ENCODE results near the gene HDAC4.
"Not testable (repeated sequence)": the region's sequence is repeated elsewhere in the genome, so short reads cannot be mapped to it uniquely, and the experiment has no call there.

Gene HDAC4

DNA sequence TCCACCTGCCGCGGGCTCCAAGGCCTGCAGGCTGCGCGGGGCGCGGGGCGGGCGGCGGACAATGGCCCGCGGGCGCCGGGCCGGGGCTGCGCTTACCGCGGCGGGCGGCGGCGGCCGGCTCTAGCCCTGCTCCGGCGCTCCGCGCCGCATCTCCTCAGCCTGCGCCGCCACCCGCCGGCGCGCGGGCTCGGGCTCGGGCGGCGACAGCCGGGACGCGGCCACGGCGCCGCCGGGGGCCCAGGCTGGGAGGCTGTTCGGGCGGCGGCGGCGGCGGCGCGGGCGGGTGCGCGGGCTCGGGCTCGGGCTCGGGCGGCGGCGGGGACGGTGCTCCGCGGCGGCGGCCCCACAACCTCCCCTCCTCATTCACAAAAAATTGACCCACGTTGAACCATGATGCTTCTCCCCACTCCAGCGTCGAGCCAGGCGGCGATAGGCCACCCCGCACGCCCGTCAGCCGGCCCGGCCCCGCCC, at the start of gene HDAC4:
HDAC4 (minus strand) TSS at position 425 of the 471 bp plus-strand sequence. CDS start 48,321 bp downstream, outside the sequence.
- DNase-seq, result no peak

DNA sequence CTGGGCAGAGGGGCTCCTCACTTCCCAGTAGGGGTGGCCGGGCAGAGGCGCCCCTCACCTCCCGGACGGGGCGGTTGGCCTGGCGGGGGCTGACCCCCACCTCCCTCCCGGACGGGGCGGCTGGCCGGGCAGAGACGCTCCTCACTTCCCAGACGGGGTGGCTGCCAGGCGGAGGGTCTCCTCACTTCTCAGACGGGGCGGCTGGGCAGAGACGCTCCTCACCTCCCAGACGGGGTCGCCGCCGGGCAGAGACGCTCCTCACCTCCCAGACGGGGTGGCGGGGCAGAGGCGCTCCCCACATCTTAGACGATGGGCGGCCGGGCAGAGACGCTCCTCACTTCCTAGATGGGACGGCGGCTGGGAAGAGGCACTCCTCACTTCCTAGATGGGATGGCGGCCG, 48.6 kb upstream of the HDAC4 start:
- DNase-seq, result not testable (repeated sequence)

DNA sequence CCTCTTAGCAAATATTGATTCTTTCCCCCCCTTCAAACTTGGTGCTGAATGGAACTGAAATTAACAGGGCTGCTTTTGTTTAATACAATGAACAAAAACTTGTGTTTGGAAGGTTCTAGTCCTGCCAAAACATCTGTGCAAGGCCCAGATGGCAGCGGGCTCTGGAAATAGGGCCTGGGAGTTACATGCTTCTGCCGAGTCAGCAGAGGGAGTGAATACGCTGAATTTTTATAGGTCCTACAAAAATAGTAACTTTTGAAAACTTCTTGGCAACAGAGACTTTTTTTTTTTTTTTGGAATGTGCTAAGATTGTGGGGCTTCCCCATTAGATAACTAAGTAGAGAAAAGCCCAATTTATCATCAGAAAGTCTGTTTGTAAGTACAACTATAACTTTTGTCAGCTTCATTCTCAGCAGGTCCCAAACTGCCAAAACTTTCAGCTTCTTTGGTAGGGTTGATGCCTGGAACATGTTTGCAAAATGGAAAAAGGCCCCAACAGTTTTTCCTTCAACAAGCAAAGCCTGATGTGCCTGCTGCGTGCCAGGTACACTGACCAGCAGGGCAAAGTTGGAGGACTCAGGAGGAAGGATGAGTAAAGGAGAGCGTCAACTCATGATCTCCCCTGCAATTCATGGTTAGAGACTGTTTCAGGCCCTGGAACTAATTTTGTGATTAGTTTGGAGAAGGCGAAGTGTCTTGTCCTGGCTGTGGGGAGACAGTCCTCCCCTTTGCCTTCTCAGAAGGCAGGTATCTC, 45.1 kb upstream of the HDAC4 start:
- DNase-seq, result no peak

DNA sequence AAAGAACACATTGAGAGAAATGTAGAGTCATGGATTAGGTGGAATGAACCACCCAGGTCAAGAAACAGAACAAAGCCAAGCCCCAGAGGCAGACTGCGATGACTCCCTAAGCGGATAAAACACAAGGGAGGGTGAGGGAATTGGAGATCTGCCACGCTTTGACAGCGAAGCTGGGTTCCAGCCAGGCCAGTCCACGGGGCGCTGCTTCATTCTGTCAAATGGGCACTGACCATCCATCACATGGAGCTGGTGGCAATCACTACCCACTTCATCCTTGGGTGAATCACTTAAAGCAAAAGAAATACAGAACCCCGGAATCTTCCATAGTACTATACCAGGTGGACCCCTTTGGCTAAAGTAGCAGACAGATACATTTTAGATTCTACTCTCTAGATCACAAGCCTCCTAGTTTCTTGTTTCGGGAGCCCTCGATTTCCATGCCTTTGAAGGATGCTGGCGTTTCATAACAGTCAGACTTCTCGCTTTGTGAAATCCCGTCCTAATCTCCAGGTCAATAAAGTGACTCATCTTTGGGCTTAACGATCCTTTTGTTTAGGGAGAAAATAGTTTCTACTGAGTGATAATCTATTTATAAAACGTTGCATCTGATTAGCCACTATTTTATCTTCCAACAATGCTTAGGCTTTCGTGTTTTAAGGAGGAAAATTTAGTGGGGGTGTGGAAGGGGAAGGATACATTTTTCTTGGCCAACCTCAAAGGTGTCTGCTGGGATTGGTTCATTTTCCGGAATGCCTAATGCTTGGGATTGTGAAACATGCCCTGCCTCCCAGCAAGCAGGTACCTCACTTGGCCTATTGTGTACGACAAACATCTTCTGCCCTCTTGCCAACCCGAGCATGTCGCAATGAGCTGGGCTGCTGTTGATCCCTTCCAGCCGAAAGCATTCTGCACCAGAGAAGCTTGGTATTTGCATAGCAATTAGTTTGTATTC, 44.1 kb upstream of the HDAC4 start:
- no peak for DNase-seq

- no peak for DNase-seq
Measured at GRCh38 chr2:239443666-239444567, 43.1 kb upstream of the HDAC4 start.

DNA sequence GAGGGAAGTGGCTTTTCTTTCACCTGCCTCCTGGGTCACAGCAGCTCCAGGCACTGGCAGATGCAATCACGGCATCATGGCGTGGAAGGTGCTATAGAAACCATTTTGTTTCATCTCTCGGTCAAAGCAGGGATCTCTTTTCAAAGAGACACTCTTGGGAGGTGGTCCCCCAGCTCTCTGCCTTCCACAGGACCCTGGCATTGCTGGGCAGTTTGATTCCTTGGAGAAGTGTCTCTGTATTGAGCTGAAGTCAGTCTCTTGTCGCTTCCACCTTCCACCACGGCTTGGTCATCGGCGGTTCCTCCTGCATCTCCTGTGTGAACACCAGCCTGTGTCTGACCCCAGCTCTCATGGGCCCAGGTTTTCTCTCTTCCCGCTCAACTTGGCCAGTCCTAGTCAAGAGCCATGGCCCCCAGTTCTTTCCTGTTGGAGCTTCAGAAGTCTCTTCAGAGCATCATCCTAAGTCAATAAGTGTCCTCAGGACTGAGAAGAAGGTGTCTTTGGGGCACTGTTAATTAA, 42.3 kb upstream of the HDAC4 start:
- DNase-seq, result no peak

GRCh38 chr2:239442192-239442591, 41.4 kb upstream of the HDAC4 start:
- no peak for DNase-seq

GRCh38 chr2:239441261-239442078, 40.6 kb upstream of the HDAC4 start:
- no peak for DNase-seq

GRCh38 chr2:239440511-239440959, 39.7 kb upstream of the HDAC4 start:
- DNase-seq, result no peak

DNA sequence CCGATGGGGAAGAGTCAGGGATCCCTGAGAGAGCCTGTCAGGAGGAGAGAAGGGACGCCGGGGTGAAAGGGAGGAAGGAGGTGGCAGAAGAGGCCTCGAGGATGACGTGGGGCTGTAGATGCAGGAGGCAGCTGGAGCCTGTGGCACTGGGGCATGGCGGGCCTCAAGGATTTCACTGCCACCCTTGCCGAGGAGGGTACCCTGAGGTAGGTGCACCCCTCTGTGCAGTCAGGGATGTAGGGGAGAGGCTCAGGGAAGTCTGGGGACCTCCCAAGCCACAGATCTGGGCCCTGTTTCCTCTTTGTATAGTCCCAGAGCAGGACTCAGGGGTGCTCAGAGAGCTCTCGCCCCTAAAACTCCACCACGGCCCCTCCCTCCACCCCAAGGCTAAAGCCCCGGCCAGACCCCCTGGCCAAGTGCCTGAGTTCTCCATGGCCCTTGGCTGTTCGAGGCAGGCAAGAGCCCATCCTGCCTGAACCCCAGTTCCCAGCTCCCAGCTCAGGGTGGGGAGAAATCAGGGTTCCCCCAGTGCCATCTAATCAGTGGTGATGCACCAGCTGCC, 39.0 kb upstream of the HDAC4 start:
- DNase-seq, result no peak

GRCh38 chr2:239438995-239439753, 38.4 kb upstream of the HDAC4 start:
- DNase-seq, result no peak

GRCh38 chr2:239438368-239438767, 37.5 kb upstream of the HDAC4 start:
- no peak for DNase-seq

DNA sequence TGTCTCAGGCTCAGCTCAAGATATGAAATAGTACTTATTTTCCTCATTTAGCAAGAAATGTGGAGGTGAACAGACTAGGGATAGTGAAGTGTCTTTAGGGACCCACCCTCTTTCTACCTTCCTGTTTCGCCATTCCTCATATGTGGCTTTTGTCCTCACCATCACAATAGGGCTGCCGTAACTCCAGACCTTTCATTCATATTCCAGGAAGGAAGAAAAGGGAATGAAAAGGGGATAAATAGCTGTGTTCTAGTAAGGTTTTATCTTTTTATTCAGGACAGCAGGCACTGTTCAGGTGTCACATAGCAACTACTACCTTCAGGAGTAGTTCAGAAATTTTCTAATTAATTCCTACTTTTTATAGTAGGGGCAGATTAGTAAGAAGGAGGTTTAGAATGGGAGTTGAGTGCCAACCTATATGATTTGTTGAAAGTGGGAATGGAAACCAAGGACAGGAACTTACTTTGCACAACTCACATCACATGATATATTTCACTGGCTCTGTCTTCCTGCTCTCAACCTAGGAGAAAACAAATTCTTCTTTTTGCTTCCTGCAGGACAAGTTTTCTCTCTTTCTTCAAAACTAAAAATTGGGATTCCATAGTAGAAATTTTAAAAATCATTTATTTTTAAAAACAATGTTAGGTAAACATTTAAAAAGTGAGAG, 36.0 kb upstream of the HDAC4 start:
- no peak for DNase-seq

GRCh38 chr2:239436076-239436475, 35.3 kb upstream of the HDAC4 start:
- no peak for DNase-seq

DNA sequence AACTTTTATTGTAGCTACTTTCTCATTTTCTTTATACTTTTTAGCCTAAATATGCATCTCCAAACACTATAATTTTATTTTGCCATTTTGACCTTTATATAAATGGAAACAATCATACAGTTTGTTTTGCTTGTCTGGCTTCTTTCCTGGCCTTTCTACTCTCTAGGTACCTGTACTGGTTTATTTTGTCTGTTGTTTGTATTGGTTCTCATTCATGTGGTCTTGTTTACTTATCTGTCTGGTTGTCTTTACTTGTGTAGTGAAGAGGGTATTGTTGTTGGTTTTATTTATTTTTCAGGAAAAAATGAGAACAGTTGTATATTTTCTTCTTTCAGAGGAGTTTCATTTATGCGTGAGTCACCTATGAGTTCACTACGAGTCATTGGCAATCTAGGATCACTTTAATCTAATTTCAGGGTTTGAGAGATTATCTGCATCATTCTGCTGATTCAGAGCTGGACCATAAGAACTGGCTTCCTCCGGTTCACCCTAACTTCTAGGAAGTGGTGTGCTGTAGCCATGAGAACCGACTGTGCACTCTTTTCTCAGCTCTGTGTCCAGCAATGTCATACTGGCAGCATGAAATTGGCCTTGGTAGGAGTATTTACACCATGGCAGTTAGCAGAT, 33.1 kb upstream of the HDAC4 start:
- DNase-seq, result no peak

DNA sequence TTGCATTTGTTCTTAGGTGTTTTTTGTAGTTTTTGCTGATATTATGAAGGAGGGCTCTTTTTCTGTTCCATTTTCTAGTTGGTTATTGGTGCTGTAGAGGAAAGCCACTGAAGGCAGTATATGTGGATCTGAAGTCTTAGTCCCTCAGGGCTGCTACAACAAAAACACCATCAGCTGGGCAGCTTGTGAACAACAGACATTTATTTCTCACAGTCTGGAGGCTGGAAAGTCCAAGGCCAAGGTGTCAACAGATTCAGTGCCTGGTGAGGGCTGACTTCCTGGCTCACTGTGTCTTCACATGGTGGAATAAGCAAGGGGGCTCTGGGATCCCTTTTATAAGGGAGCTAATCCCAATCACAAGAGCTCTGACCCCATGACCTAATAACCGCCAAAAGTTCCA, 31.4 kb upstream of the HDAC4 start:
- no peak for DNase-seq

GRCh38 chr2:239431536-239431935, 30.7 kb upstream of the HDAC4 start:
- no peak for DNase-seq

DNA sequence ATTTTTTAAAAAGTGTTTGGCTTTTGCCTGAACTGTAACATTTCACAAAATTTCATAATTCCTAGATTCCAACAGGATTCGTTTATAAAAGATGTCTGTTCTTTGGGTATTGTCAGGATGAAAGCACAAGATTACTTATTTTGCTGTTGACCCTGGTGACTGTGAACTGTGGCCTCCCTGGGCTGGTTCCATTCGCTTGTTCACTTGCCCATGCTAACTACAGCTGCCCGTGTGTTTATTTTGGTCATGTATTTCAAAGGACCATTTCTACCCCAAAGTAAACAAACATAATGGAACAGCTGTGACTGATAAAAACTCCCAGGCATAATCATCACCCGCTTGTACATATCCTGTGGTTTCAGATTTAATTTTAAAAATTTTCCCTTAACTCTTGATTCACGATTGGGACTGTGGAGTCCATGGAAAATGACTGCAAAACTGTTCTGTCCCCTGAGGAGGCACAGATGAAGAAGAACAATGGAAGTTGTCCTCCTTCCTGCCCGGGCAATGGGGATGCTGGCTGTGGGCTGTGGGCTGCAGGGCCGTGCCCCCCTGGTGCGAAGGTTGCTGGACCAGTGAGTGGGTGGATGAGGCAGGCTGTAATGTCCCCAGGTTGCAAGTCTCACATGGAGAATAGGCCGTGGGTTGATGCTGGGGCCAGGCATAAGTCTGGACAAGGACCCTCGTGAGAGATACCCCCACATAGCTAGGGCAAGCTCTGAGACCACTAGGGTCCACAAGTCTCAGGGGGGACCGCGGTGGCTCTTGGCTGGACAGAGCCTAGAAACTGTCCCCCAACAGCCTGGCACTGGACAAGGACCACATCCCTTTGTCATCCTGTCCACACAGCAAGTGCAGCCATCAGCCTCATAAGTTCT, 28.9 kb upstream of the HDAC4 start:
- no peak for DNase-seq

Data from Kasumi-1 (cell line).